ENCODE measurements around the gene BACE1. TPM values are rescaled to one million over a fixed set of nuclear protein-coding genes. Genes with fewer than 3 reads are reported as not detected.
A peak's percentile ranks its signal among the peaks of the same experiment; 100 is the strongest.

The BACE1 gene
- total and polyA plus RNA-seq, 2 of the 13 experiments (the other 11 are each of a cell fraction or from before 2014, with no cell fraction given), result 7.5 to 17.9 TPM

DNA sequence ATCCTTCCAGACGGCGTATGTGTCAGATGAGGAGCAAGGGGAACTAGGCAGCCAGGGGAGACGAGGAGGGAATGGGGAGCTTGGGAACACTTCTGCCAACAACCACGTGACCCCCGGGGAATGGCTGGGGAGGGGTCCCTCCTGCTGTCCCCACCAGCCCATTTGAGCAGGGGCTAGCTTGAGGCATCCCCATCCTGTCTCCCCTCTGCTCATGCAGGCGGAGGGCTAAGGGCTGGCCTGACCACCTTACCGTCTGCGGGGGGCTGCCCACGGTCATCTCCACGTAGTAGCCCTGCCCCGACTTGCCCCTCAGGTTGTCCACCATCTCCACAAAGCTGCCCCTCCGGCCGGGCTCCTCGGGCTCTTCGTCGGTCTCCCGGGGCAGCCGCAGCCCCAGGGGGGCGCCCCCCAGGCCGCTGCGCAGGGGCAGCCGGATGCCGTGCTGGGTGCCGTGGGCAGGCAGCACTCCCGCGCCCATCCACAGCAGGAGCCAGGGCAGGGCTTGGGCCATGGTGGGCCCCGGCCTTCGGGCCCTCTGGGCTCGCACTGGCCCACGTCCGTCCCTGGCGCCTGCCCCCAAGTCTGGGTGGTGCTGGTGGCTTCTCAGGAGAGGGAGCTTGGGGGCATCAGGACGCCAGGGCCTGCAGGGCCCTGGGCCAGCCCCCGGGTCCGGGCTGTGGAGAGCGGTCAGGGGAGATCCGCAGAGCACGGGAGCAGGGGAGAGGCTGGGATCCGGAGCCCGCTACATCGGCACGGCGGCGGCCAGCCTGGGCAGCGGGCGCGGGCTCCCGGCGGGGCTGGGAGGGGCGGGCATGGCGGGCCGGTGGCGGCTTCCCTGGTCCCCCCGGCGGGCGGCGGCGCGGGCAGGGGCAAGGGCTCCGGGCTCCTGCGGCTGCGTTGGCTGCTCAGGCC lies 515 bp downstream of the BACE1 start (continued):
- TF ChIP-seq ZKSCAN1 (IDR thresholded peaks at IDR 0.05; ENCODE audit: low read length), result no peak
- peak; percentile 56; the same call in 1 of the 2 replicates for TF ChIP-seq TOPORS (CRISPR knock-in tag; IDR thresholded peaks at IDR 0.05)
- TF ChIP-seq, protein P1, sequence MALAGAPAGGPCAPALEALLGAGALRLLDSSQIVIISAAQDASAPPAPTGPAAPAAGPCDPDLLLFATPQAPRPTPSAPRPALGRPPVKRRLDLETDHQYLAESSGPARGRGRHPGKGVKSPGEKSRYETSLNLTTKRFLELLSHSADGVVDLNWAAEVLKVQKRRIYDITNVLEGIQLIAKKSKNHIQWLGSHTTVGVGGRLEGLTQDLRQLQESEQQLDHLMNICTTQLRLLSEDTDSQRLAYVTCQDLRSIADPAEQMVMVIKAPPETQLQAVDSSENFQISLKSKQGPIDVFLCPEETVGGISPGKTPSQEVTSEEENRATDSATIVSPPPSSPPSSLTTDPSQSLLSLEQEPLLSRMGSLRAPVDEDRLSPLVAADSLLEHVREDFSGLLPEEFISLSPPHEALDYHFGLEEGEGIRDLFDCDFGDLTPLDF (CRISPR knock-in tag; IDR thresholded peaks at IDR 0.05), result no peak
- no peak for TF ChIP-seq MYNN (CRISPR knock-in tag; IDR thresholded peaks at IDR 0.05; ENCODE audit: low read depth)
- no peak for TF ChIP-seq U2AF1 (optimal IDR thresholded peaks at IDR 0.05; ENCODE audit: low read depth, low read length)
- TF ChIP-seq, protein P2, sequence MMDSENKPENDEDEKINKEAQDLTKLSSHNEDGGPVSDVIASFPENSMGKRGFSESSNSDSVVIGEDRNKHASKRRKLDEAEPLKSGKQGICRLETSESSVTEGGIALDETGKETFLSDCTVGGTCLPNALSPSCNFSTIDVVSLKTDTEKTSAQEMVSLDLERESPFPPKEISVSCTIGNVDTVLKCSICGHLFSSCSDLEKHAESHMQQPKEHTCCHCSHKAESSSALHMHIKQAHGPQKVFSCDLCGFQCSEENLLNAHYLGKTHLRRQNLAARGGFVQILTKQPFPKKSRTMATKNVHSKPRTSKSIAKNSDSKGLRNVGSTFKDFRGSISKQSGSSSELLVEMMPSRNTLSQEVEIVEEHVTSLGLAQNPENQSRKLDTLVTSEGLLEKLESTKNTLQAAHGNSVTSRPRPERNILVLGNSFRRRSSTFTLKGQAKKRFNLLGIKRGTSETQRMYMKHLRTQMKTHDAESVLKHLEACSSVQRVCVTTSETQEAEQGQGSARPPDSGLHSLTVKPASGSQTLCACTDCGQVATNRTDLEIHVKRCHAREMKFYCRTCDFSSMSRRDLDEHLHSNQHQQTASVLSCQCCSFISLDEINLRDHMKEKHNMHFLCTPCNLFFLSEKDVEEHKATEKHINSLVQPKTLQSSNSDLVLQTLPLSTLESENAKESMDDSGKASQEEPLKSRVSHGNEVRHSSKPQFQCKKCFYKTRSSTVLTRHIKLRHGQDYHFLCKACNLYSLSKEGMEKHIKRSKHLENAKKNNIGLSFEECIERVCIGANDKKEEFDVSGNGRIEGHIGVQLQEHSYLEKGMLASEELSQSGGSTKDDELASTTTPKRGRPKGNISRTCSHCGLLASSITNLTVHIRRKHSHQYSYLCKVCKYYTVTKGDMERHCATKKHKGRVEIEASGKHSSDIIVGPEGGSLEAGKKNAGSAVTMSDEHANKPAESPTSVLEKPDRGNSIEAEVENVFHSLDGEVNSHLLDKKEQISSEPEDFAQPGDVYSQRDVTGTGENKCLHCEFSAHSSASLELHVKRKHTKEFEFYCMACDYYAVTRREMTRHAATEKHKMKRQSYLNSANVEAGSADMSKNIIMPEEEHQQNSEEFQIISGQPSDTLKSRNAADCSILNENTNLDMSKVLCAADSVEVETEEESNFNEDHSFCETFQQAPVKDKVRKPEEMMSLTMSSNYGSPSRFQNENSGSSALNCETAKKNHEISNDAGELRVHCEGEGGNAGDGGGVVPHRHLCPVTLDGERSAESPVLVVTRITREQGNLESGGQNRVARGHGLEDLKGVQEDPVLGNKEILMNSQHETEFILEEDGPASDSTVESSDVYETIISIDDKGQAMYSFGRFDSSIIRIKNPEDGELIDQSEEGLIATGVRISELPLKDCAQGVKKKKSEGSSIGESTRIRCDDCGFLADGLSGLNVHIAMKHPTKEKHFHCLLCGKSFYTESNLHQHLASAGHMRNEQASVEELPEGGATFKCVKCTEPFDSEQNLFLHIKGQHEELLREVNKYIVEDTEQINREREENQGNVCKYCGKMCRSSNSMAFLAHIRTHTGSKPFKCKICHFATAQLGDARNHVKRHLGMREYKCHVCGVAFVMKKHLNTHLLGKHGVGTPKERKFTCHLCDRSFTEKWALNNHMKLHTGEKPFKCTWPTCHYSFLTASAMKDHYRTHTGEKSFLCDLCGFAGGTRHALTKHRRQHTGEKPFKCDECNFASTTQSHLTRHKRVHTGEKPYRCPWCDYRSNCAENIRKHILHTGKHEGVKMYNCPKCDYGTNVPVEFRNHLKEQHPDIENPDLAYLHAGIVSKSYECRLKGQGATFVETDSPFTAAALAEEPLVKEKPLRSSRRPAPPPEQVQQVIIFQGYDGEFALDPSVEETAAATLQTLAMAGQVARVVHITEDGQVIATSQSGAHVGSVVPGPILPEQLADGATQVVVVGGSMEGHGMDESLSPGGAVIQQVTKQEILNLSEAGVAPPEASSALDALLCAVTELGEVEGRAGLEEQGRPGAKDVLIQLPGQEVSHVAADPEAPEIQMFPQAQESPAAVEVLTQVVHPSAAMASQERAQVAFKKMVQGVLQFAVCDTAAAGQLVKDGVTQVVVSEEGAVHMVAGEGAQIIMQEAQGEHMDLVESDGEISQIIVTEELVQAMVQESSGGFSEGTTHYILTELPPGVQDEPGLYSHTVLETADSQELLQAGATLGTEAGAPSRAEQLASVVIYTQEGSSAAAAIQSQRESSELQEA (CRISPR knock-in tag; IDR thresholded peaks at IDR 0.05; ENCODE audit: not compliant biosample characterization), result no peak
- TF ChIP-seq CHCHD3 (CRISPR knock-in tag; IDR thresholded peaks at IDR 0.05), result 0 out of 2 replicates have a peak, but pooled peaks have one; percentile 49
- 0 out of 2 replicates have a peak, but pooled peaks have one; percentile 22 for TF ChIP-seq NR1H2 (CRISPR knock-in tag; IDR thresholded peaks at IDR 0.05; ENCODE audit: borderline replicate concordance, low read depth)
- no peak for TF ChIP-seq PAWR (CRISPR knock-in tag; IDR thresholded peaks at IDR 0.05; ENCODE audit: borderline replicate concordance)
- no peak for TF ChIP-seq HOXD1 (CRISPR knock-in tag; IDR thresholded peaks at IDR 0.05)
- TF ChIP-seq TBX3 (IDR thresholded peaks at IDR 0.05; ENCODE audit: borderline replicate concordance), result no peak
- no peak for TF ChIP-seq ZBTB20 (CRISPR knock-in tag; IDR thresholded peaks at IDR 0.05; ENCODE audit: borderline replicate concordance, low read depth)
- no peak for TF ChIP-seq ZNF205 (CRISPR knock-in tag; IDR thresholded peaks at IDR 0.05)
- no peak for TF ChIP-seq SOX13 (IDR thresholded peaks at IDR 0.05)
- TF ChIP-seq SOX13 (CRISPR knock-in tag; conservative IDR thresholded peaks at IDR 0.05 in 1 of 2, IDR thresholded peaks at IDR 0.05 in 1 of 2), result no peak
- TF ChIP-seq ZNF75D (CRISPR knock-in tag; IDR thresholded peaks at IDR 0.05; ENCODE audit: borderline replicate concordance), result no peak
- no peak for TF ChIP-seq HNF1B (CRISPR knock-in tag; IDR thresholded peaks at IDR 0.05)
- TF ChIP-seq ARNTL (CRISPR knock-in tag; IDR thresholded peaks at IDR 0.05), result no peak
